Panc1 (cell line): ENCODE data around the gene SGO2. TPM values are rescaled to one million over a fixed set of nuclear protein-coding genes. Genes with fewer than 3 reads are reported as not detected.

Source experiments
- ATAC-seq: fragments of 200-7000 bp; cut with Tn5 transposase; 2 replicates; pipeline ENCODE4 v1.9.1; 2020; ENCODE audit warnings: mild to moderate bottlenecking, moderate library complexity
- BruUV-seq: library from RNA; stranded (reverse); fragments of 400-500 nt; replicated peaks from 2 replicates; lab custom pipeline; 2021; lab: Mats Ljungman, UMichigan
- CTCF ChIA-PET: fragments of 300-600 bp; sonication (Branson Sonifier 250); formaldehyde crosslinking; loops from one replicate; lab custom pipeline; 2022; ENCODE audit warnings: antibody characterized with exemption; lab: Charles Lee
- POLR2A ChIA-PET: fragments of 300-600 bp; sonication (Branson Sonifier 250); formaldehyde crosslinking; loops from one replicate; lab custom pipeline; 2022; ENCODE audit warnings: antibody characterized with exemption; lab: Charles Lee
- DNase-seq: peaks from one replicate; pipeline ENCODE4 v3.0.0-alpha.2; 2010; ENCODE audit warnings: low read depth, low spot score
- H3K27ac ChIP-seq: 2 replicates; pipeline ENCODE4 v1.5.1; 2011; ENCODE audit warnings: mild to moderate bottlenecking, low read length, inconsistent platforms
- H3K27me3 ChIP-seq: fragments of 200-500 bp; sonication (Bioruptor generic); 2 replicates; pipeline ENCODE4 v1.6.0; 2014; ENCODE audit warnings: low read length, inconsistent platforms; ENCODE audit not compliant: control insufficient read depth, insufficient read depth
- H3K36me3 ChIP-seq: fragments of 200-500 bp; sonication (Bioruptor generic); 2 replicates; pipeline ENCODE4 v1.5.1; 2014; ENCODE audit warnings: inconsistent platforms, mild to moderate bottlenecking, low read length, moderate library complexity; ENCODE audit not compliant: control insufficient read depth, insufficient read depth
- H3K4me1 ChIP-seq: 2 replicates; pipeline ENCODE4 v1.5.1; 2011; ENCODE audit warnings: inconsistent platforms, mild to moderate bottlenecking, low read length, moderate library complexity; ENCODE audit not compliant: control insufficient read depth, insufficient read depth
- H3K4me3 ChIP-seq, 2 experiments: 2 replicates each; pipeline ENCODE4 v1.5.1; 2011 to 2012; ENCODE audit warnings: low read depth in 2 of 2, low read length in 2 of 2, mild to moderate bottlenecking in 2 of 2, inconsistent platforms in 1 of 2, moderate library complexity in 1 of 2
- H3K9me3 ChIP-seq: fragments of 200-500 bp; sonication (Bioruptor generic); 2 replicates; pipeline ENCODE4 v1.5.1; 2014; ENCODE audit warnings: low read depth, mild to moderate bottlenecking, inconsistent platforms, low read length, moderate library complexity; ENCODE audit not compliant: control insufficient read depth, insufficient read depth
- POLR2AphosphoS5 ChIP-seq: IDR thresholded peaks from 2 replicates; pipeline ENCODE4 v1.6.1; 2012; ENCODE audit warnings: mild to moderate bottlenecking, low read depth, low read length, moderate library complexity
- SIN3A ChIP-seq: IDR thresholded peaks from 2 replicates; pipeline ENCODE4 v1.6.1; 2012; ENCODE audit warnings: low read depth, mild to moderate bottlenecking, low read length, moderate library complexity, borderline replicate concordance; ENCODE audit not compliant: insufficient read depth
- TCF7L2 ChIP-seq: IDR thresholded peaks from 2 replicates; pipeline ENCODE4 v1.6.1; 2011; ENCODE audit warnings: mild to moderate bottlenecking, low read depth, low read length, inconsistent platforms
- in situ Hi-C: cut with HindIII; loops from 2 replicates; pipeline ENCODE4 v1.10.0; 2016; ENCODE audit warnings: low sequenced_read_pairs, low pct_unique_long_range_greater_than_20kb
- intact Hi-C: fragments of 100-400 bp; cut with micrococcal nuclease; formaldehyde crosslinking; loops from one replicate; pipeline ENCODE4 v1.10.0; 2022; ENCODE audit not compliant: unreplicated experiment
- total RNA-seq: library from RNA; stranded (reverse); gene quantifications from one replicate; pipeline ENCODE4 v1.2.1, GENCODE V29; 2021; ENCODE audit not compliant: unreplicated experiment
- TF ChIP-seq, protein P1 (sequence below): fragments of 450-650 bp; IDR thresholded peaks from 2 replicates; pipeline ENCODE4 v1.5.1; 2017; ENCODE audit warnings: mild to moderate bottlenecking
- TF ChIP-seq, protein P2 (sequence below), 2 experiments: IDR thresholded peaks; 2 replicates each; pipeline ENCODE4 v1.6.1; 2011 to 2012; ENCODE audit warnings: low read depth in 2 of 2, control low read depth in 1 of 2, low read length in 1 of 2, mild to moderate bottlenecking in 1 of 2, moderate library complexity in 1 of 2; ENCODE audit not compliant: insufficient read depth in 1 of 2

The SGO2 gene
- total RNA-seq, 1 experiment from 2014 or later, result 34.0 TPM

DNA sequence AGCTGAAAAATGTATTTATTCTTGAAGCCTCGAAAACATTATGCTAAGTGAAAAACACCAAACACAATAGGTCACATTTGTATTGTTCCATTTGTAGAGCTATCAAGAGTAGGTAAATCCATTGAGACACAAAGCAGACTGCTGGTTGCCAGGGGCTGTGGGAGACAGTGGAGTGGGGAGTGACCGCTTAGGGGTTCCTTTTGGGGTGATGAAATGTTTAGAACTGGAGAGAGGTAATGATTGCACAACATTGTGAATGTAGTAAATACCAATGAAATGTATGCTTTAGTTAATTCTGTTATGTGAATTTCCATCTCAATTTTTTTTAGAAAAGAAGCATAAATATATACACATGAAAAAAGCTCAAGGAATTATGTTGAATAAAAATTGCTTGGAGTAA is 32.0 kb upstream of the SGO2 start:
- in situ Hi-C loops, result no loop called here
- H3K36me3 ChIP-seq, result peaks cover under 1% of the 10 kb centered on the region; the same call in 1 of the 2 replicates

DNA sequence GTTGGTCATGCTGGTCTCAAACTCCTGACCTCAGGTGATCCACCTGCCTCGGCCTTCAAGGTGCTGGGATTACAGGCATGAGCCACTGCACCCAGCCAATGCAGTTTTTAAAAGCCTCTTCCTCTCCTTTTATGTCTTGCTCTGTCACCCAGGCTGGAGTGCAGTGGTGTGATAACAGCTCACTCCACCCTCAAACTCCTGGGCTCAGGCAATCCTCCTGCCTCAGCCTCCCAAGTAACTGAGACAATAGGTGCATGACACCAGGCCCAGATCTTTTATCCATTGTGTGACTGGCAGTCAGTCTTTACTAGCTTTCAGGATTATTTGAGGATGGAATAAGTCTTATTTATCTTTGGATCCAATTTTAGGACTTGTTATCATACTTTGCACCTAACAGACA is 29.3 kb upstream of the SGO2 start:
- BruUV-seq, result no TSS peak
- no peaks in the 10 kb centered on the region for H3K9me3 ChIP-seq
- intact Hi-C loops (no loop called here), in situ Hi-C loops (no loop called here)
- POLR2A ChIA-PET, result no interaction called here
- no peak for ATAC-seq
- no peaks in the 10 kb centered on the region for H3K36me3 ChIP-seq
- DNase-seq, result no peak
- TF ChIP-seq, protein P1, sequence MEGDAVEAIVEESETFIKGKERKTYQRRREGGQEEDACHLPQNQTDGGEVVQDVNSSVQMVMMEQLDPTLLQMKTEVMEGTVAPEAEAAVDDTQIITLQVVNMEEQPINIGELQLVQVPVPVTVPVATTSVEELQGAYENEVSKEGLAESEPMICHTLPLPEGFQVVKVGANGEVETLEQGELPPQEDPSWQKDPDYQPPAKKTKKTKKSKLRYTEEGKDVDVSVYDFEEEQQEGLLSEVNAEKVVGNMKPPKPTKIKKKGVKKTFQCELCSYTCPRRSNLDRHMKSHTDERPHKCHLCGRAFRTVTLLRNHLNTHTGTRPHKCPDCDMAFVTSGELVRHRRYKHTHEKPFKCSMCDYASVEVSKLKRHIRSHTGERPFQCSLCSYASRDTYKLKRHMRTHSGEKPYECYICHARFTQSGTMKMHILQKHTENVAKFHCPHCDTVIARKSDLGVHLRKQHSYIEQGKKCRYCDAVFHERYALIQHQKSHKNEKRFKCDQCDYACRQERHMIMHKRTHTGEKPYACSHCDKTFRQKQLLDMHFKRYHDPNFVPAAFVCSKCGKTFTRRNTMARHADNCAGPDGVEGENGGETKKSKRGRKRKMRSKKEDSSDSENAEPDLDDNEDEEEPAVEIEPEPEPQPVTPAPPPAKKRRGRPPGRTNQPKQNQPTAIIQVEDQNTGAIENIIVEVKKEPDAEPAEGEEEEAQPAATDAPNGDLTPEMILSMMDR, result no peak
- no peak for TF ChIP-seq SIN3A
- TF ChIP-seq TCF7L2, result no peak
- TF ChIP-seq, protein P2, sequence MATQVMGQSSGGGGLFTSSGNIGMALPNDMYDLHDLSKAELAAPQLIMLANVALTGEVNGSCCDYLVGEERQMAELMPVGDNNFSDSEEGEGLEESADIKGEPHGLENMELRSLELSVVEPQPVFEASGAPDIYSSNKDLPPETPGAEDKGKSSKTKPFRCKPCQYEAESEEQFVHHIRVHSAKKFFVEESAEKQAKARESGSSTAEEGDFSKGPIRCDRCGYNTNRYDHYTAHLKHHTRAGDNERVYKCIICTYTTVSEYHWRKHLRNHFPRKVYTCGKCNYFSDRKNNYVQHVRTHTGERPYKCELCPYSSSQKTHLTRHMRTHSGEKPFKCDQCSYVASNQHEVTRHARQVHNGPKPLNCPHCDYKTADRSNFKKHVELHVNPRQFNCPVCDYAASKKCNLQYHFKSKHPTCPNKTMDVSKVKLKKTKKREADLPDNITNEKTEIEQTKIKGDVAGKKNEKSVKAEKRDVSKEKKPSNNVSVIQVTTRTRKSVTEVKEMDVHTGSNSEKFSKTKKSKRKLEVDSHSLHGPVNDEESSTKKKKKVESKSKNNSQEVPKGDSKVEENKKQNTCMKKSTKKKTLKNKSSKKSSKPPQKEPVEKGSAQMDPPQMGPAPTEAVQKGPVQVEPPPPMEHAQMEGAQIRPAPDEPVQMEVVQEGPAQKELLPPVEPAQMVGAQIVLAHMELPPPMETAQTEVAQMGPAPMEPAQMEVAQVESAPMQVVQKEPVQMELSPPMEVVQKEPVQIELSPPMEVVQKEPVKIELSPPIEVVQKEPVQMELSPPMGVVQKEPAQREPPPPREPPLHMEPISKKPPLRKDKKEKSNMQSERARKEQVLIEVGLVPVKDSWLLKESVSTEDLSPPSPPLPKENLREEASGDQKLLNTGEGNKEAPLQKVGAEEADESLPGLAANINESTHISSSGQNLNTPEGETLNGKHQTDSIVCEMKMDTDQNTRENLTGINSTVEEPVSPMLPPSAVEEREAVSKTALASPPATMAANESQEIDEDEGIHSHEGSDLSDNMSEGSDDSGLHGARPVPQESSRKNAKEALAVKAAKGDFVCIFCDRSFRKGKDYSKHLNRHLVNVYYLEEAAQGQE (IDR thresholded peaks at IDR 0.05; ENCODE audit: insufficient read depth in 1 of 2, low read depth in 2 of 2, low read length in 1 of 2), result no peak
- TF ChIP-seq POLR2AphosphoS5, result no peak
- no peak overlapping the region for H3K27ac ChIP-seq
- H3K27me3 ChIP-seq, result no peaks in the 10 kb centered on the region
- no peaks in the 10 kb centered on the region for H3K4me1 ChIP-seq
- no peak overlapping the region for H3K4me3 ChIP-seq
- CTCF ChIA-PET, result no interaction called here

More for the DNA sequence above, 32.0 kb upstream of the SGO2 start:
- no peak overlapping the region for H3K4me3 ChIP-seq
- ATAC-seq (no peak), DNase-seq (no peak)
- ChIA-PET POLR2A (no interaction called here), CTCF (no interaction called here)
- no peaks in the 10 kb centered on the region for H3K4me1 ChIP-seq
- no peaks in the 10 kb centered on the region for H3K27me3 ChIP-seq
- TF ChIP-seq, protein P1, result no peak
- TF ChIP-seq TCF7L2, result no peak
- TF ChIP-seq, protein P2 (IDR thresholded peaks at IDR 0.05; ENCODE audit: insufficient read depth in 1 of 2, low read depth in 2 of 2, low read length in 1 of 2), result no peak
- no peak for TF ChIP-seq SIN3A
- TF ChIP-seq POLR2AphosphoS5, result no peak
- intact Hi-C loops, result no loop called here
- BruUV-seq, result no TSS peak
- H3K27ac ChIP-seq, result no peak overlapping the region
- no peaks in the 10 kb centered on the region for H3K9me3 ChIP-seq
